NCI-H2196 (cell line): ENCODE data around the gene MID1.
A peak's percentile ranks its signal among the peaks of the same experiment; 100 is the strongest.

Experiments used
- DNase-seq: peaks from one replicate; lab custom pipeline; 2025; ENCODE audit not compliant: unreplicated experiment; lab: John Stamatoyannopoulos, UW

Gene MID1

GRCh38 chrX:10620121-10620699 is at the start of gene MID1:
TSS of gene MID1 (minus strand) at chrX:10620585. CDS start at chrX:10567547, 53,038 bp downstream.
- DNase-seq: peak; percentile 17

- no peak for DNase-seq
Observed at GRCh38 chrX:10667143-10667542, 46.8 kb upstream of the MID1 start.

- no peak for DNase-seq
Observed at GRCh38 chrX:10666102-10666501, 45.7 kb upstream of the MID1 start.

DNA sequence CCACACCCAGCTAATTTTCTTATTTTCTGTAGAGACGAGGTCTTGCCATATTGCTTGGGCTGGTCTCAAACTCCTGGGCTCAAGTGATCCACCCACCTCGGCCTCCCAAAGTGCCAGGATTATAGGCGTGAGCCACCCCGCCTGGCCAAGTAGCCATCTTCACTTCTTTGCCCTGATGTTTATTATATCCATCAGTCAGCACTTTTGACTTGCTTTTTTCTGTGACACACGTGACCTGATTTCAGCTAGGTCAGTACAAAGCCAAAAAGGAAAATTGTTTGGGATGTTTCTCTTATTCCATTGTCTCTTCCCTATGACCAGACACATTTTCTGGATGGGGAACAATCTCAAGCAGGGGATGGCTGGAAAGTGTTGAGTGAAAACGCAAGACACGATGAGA is 45.3 kb upstream of the MID1 start:
- no peak for DNase-seq

- no peak for DNase-seq
Observed at GRCh38 chrX:10660171-10660570, 39.8 kb upstream of the MID1 start.

GRCh38 chrX:10656214-10656613 is 35.8 kb upstream of the MID1 start:
- peak; percentile 61 for DNase-seq

GRCh38 chrX:10654960-10655359 is 34.6 kb upstream of the MID1 start:
- DNase-seq: no peak

GRCh38 chrX:10653302-10653701 is 32.9 kb upstream of the MID1 start:
- no peak for DNase-seq

- no peak for DNase-seq
Observed at GRCh38 chrX:10649265-10649664, 28.9 kb upstream of the MID1 start.

- no peak for DNase-seq
Observed at GRCh38 chrX:10648614-10649013, 28.2 kb upstream of the MID1 start.

- no peak for DNase-seq
Observed at GRCh38 chrX:10636851-10637250, 16.5 kb upstream of the MID1 start.

- peak; percentile 23 for DNase-seq
Observed at GRCh38 chrX:10636337-10636736, 16.0 kb upstream of the MID1 start.

GRCh38 chrX:10634392-10635161 is 14.2 kb upstream of the MID1 start:
- DNase-seq: no peak

- peak; percentile 18 for DNase-seq
Observed at GRCh38 chrX:10633722-10634121, 13.3 kb upstream of the MID1 start.

GRCh38 chrX:10631416-10632145 is 11.2 kb upstream of the MID1 start:
- DNase-seq: no peak

DNA sequence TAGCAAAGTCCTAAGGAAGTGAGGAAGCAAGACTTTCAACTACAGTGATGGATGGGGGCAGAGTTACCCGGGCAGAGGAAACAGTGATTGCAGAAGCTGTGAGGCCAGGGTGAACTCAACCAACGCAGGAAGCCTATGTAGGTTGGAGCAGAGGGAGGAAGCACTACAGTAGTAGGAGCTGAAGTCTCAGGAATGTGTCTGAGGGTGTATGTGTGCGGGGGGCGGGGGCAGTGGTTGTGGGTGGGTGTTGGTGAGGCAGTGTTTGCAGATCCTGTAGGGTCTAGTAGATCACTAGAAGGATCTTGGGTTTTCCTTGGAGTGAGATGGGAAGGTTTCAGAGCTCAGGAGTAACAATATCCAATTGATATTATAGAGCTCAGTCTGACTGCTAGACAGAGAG is 9.9 kb upstream of the MID1 start:
- no peak for DNase-seq

- no peak for DNase-seq
Observed at GRCh38 chrX:10629905-10630304, 9.5 kb upstream of the MID1 start.

DNA sequence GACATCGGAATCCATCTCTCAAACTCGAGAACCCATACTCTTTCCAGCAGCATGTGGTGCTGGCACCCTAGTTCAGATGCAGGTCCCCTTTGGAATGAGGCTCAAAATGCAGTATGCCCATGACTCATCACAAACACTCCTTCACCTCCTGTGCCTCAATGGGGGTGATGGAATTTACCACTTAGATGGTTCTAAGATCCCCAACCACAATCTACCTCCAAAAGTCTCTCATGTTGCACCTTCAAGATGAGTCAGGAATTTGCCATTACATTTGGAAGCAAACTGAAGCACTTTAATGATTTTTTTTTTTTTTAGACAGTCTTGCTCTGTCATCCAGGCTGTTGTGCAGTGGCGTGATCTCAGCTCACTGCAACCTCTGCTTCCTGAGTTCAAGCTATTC is 8.5 kb upstream of the MID1 start:
- DNase-seq: no peak

DNA sequence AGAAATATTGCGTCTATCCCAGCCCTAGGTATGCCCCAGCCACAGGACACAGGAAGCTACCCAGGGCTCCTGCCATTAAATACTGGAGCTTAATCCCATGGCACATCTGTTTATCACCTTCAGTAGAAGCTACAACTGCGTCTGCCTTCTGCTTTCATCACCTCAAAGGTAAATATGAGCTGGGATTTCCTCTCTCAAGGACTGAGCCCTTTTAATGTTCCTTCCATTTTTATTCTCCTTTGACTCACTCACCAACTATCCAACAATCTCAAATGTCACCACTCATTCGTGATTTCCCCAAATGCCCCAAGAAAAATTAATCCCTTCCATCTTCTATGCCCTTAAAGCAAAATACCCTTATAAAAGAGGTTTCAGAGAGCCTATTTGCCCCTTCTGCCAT is 1.8 kb upstream of the MID1 start:
- no peak for DNase-seq

DNA sequence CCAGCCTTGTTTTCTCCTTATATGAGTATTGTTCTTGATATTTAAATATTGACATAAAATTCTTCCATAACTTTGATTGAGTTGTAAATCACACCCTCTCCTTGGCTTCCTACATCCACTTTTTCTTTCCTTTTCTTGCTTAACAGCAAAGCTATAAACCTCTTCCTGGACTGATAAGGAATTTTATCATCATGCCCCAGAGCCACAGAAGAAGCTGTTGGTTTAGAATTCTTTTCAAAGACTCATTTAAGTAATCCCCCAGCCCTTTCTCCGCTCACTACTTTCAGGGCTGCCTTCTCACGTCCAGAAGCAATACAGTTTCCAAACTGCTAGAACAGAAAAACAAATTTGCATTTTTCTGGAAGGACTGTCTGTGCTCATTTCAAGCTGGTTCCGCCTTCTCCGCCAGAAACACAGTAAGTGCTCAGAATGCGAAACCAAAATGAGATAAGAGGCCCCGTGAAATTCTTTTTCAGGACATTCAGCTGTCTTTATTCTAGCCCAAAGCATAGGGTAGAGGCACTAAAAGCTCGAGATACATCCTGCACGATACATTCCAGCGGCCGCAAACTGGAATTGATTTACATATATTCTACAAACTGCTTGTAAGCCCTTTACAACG is 849 bp downstream of the MID1 start:
- no peak for DNase-seq

- no peak for DNase-seq
Observed at GRCh38 chrX:10618961-10619360, 1.4 kb downstream of the MID1 start.

- peak; percentile 52 for DNase-seq
Observed at GRCh38 chrX:10617999-10618351, 2.4 kb downstream of the MID1 start.
